Body of pancreas (tissue), 4 donors: ENCODE results near the gene CPT1B. TPM values are rescaled to one million over a fixed set of nuclear protein-coding genes. Genes with fewer than 3 reads are reported as not detected.

Source experiments
- ATAC-seq: fragments of 150-250 bp; one replicate; pipeline ENCODE4 v1.9.1; 2016
- DNase-seq, 4 donors: peaks; one replicate each; pipeline ENCODE4 v3.0.0-alpha.2; 2019
- H3K27ac ChIP-seq, 4 donors: fragments of 200-600 bp; sonication (generic); 1 replicate in 3 of 4; 2 replicates in 1 of 4; pipeline versions ENCODE4 v1.5.1 to v1.6.1; 2016 to 2019; ENCODE audit warnings: mild to moderate bottlenecking in 1 of 4, mixed read lengths in 1 of 4, moderate library complexity in 1 of 4
- H3K27me3 ChIP-seq, 2 donors: fragments of 200-600 bp; sonication (generic); one replicate each; pipeline ENCODE4 v1.6.0; 2016; ENCODE audit warnings: mild to moderate bottlenecking in 1 of 2
- H3K36me3 ChIP-seq, 2 donors: fragments of 200-600 bp; sonication (generic); replicated peaks in 1 of 2; 2 replicates each; pipeline ENCODE4 v1.5.1; 2016; ENCODE audit warnings: low read depth in 2 of 2; ENCODE audit not compliant: insufficient read depth in 1 of 2
- H3K4me1 ChIP-seq: fragments of 200-600 bp; sonication (generic); one replicate; pipeline ENCODE4 v1.6.0; 2016
- H3K4me3 ChIP-seq, 2 donors: fragments of 200-600 bp; sonication (generic); 1 replicate in 1 of 2; 2 replicates in 1 of 2; pipeline ENCODE4 v1.5.1; 2016 to 2019
- H3K9me3 ChIP-seq, 3 donors: fragments of 200-600 bp; sonication (generic); 1 replicate in 2 of 3; 2 replicates in 1 of 3; pipeline ENCODE4 v1.5.1; 2016
- POLR2A ChIP-seq, 3 donors: fragments of 450-650 bp; IDR thresholded peaks; one replicate each; pipeline ENCODE4 v1.6.1; 2016; ENCODE audit warnings: antibody characterized with exemption in 3 of 3, mild to moderate bottlenecking in 2 of 3
- WGBS, 2 donors: methylation state at CpG; one replicate each; pipeline ENCODE4 v1.1.5; 2017; 5-methylcytosine and 5-hydroxymethylcytosine counted together
- intact Hi-C: fragments of 100-400 bp; cut with DNase I; formaldehyde crosslinking; loops from one replicate; pipeline ENCODE4 v1.15.1; 2023
- total RNA-seq, 2 donors: library from RNA; depleted of rRNA; stranded (reverse); fragments of >200 nt; gene quantifications; one replicate each; pipeline ENCODE4 v1.1.0, GENCODE V29; 2016
- TF ChIP-seq, protein P1 (sequence below), 7 experiments: fragments of 450-650 bp in 4 of 7; fragments of 200-600 bp in 3 of 7; sonication (generic) in 3 of 7; IDR thresholded peaks; one replicate each; pipeline ENCODE4 v1.5.1; 2016 to 2019; ENCODE audit warnings: antibody characterized with exemption in 7 of 7

Gene CPT1B
- total RNA-seq, 2 donors from 2014 or later: 8.3 to 34.9 TPM

DNA sequence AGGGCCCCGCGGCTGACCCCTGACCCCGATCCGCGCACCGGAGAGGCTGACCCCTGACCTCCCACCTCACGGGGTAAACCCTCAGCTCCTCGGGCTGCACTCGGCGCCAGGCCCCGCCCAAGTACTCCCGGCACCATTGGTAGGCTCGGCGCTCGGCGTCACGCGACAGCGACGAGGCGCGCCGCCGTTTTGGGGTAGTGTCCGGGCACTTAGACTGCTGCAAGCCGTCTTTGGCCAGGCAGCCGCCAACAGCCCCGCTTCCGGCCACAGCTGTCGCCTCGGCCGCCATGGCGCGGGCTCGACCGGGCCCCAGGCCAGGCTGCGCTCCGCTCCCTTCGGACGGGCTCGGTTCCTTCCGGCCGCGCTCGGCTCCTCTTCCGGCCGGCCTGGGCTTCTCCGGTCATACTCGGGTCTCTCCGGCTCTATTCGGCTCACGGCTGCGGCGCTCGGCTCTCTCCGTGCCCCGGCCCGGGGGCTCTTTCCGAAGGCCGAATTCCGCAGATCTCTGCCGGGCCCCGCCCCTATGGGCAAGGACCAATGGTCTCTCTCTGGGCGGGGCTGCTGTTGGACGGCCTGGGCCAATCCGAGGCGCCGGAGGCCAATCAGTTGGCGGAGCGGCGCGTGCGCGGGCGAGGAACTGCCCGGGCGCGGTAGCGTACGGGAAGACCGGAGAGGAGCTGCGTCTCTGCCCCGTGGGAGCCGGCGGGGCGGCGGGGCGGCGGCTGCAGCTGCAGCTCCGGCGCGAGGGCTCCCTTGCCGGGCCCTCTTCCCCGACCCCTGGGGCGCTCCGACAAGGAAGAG is 4.5 kb upstream of the CPT1B start, which contains the start of gene CHKB:
CHKB (minus strand) TSS at position 357 of the 801 bp plus-strand sequence; CDS start at position 289, 68 bp downstream.
- no peaks in the 10 kb centered on the region for H3K27me3 ChIP-seq
- peak; percentile 78 to 87 (median 81) for TF ChIP-seq POLR2A (IDR thresholded peaks at IDR 0.05)
- TF ChIP-seq, protein P1, sequence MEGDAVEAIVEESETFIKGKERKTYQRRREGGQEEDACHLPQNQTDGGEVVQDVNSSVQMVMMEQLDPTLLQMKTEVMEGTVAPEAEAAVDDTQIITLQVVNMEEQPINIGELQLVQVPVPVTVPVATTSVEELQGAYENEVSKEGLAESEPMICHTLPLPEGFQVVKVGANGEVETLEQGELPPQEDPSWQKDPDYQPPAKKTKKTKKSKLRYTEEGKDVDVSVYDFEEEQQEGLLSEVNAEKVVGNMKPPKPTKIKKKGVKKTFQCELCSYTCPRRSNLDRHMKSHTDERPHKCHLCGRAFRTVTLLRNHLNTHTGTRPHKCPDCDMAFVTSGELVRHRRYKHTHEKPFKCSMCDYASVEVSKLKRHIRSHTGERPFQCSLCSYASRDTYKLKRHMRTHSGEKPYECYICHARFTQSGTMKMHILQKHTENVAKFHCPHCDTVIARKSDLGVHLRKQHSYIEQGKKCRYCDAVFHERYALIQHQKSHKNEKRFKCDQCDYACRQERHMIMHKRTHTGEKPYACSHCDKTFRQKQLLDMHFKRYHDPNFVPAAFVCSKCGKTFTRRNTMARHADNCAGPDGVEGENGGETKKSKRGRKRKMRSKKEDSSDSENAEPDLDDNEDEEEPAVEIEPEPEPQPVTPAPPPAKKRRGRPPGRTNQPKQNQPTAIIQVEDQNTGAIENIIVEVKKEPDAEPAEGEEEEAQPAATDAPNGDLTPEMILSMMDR (IDR thresholded peaks at IDR 0.05): no peak
- peaks cover 33% of the 10 kb centered on the region for H3K4me1 ChIP-seq
- no peaks in the 10 kb centered on the region for H3K36me3 ChIP-seq
- intact Hi-C loops: no loop called here
- DNase-seq (peak; percentile 99), ATAC-seq (peak; percentile 96)
- H3K9me3 ChIP-seq: no peaks in the 10 kb centered on the region
- WGBS, 2 donors: 0 to 4% methylated on average over 10 to 95 of the region's 96 CpGs
- H3K27ac ChIP-seq: peak within 1 kb of the TSS; percentile 91 to 98 (median 98)
- peak within 1 kb of the TSS; percentile 37 to 40 for H3K4me3 ChIP-seq

DNA sequence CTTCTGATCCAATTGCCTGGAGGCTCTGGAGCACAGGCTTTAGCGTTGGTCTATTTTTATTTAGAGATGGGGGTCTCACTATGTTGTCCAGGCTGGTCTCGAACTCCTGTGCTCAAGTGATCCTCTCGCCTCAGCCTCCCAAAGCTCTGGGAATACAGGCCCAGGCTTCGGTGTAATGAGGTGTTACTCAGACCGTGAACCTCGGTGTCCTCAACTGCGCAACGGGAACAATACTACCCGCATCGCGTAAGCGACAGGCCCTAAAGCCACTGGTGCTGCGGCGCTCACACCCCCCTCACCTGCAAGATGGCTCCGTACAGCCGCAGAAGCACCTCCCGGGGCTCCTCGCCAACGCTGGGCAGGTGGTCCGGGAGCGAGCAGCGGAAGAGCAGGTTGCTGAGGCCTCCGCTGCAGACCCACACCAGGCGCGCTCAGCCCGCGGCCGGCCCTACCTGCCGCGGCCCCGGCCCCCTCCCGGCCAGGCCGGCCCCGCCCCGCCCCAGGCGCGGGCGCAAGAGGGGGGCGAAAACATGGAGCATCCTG is 3.8 kb upstream of the CPT1B start:
- H3K9me3 ChIP-seq: no peaks in the 10 kb centered on the region
- peak overlapping the region; percentile 91 to 98 (median 98) for H3K27ac ChIP-seq
- ATAC-seq: peak; percentile 36
- H3K27me3 ChIP-seq: no peaks in the 10 kb centered on the region
- intact Hi-C loops: no loop called here
- WGBS, 2 donors: 7 to 13% methylated on average over 3 to 27 of the region's 39 CpGs
- H3K36me3 ChIP-seq: no peaks in the 10 kb centered on the region
- H3K4me1 ChIP-seq: peaks cover 33% of the 10 kb centered on the region
- DNase-seq: peak in 2 of 4 donors; percentile 31 to 44
- H3K4me3 ChIP-seq: peak overlapping the region; percentile 30 to 39
- TF ChIP-seq, protein P1 (IDR thresholded peaks at IDR 0.05): no peak
- TF ChIP-seq POLR2A (IDR thresholded peaks at IDR 0.05): no peak

DNA sequence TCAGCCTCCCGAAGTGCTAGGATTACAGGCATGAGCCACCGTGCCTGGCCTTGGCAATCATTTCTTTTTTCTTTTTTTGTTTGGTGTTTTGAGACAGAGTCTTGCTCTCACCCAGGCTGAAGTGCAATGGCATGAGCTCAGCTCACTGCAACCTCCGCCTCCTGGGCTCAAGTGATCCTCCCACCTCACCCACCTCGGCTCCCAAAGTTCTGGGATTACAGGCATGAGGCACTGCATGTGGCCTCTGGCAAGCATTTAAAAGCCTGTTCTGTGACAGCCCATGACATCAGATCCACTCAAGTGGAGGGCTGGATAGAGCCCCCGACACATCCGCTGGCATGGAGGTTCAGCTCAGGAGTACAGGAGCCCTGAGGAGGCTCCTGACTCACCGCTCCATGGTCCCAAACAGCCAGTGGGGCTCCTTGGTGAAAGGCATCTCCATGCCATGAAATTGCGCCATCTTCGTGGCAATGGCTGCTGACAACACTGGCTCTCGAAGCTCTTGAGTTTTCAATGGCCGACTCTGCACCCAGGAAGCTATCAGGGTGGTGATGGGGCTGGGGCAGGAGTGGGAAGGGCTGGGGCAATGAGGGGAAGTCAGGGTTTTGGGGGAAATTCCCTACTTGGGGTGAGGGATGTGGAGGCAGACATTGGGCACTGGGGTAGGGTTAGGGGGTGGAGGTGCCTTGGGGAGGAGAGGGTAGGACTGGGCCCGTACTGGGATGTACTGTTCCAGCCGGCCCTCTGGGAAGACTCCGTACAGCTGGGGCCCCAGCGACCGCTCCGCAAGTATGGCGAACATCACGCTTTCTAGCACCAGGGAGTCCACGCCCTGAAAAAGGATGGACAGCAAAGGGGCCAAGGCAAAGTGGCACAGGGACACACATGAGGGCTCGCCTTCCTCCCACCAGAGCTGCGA is 3.1 kb upstream of the CPT1B start:
- no peak for TF ChIP-seq POLR2A (IDR thresholded peaks at IDR 0.05)
- no peaks in the 10 kb centered on the region for H3K27me3 ChIP-seq
- H3K4me1 ChIP-seq: peaks cover 33% of the 10 kb centered on the region
- H3K36me3 ChIP-seq: no peaks in the 10 kb centered on the region
- ATAC-seq (no peak), DNase-seq (no peak)
- WGBS, 2 donors: 86 to 90% methylated on average over 16 to 22 of the region's 22 CpGs
- H3K27ac ChIP-seq: peak overlapping the region in 1 of 4 donors; percentile 98
- intact Hi-C loops: no loop called here
- peak overlapping the region in 1 of 2 donors; percentile 30 for H3K4me3 ChIP-seq
- no peaks in the 10 kb centered on the region for H3K9me3 ChIP-seq

DNA sequence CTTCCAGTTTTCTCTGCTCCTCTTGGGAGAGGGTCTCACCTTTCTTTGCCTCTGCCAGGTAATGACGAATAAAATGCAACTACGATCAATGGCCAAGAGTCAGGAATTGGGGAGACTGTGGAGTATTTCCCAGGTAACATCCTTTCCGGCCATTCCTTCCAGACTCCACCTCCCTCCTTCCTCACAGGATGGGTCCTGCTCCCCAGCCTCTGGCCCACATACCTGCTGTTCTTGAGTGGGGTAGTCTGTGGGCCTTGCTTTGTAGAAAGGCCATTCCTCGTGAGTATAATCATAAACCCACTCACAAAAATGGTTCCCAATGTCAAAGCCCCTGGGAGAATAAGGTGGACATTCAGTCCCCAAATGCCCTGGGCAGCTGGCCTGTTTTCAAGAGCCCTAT is 1.5 kb upstream of the CPT1B start:
- DNase-seq (no peak), ATAC-seq (no peak)
- WGBS, 2 donors: 94 to 95% methylated on average over 4 of the region's 4 CpGs
- no peak overlapping the region for H3K4me3 ChIP-seq
- H3K27ac ChIP-seq: no peak overlapping the region
- no peaks in the 10 kb centered on the region for H3K9me3 ChIP-seq
- H3K27me3 ChIP-seq: no peaks in the 10 kb centered on the region
- H3K36me3 ChIP-seq: no peaks in the 10 kb centered on the region
- no peak for TF ChIP-seq POLR2A (IDR thresholded peaks at IDR 0.05)
- TF ChIP-seq, protein P1 (IDR thresholded peaks at IDR 0.05): no peak
- intact Hi-C loops: no loop called here
- H3K4me1 ChIP-seq: peaks cover 33% of the 10 kb centered on the region
